ENCODE data around the gene RPL5.

RPL5 gene

DNA sequence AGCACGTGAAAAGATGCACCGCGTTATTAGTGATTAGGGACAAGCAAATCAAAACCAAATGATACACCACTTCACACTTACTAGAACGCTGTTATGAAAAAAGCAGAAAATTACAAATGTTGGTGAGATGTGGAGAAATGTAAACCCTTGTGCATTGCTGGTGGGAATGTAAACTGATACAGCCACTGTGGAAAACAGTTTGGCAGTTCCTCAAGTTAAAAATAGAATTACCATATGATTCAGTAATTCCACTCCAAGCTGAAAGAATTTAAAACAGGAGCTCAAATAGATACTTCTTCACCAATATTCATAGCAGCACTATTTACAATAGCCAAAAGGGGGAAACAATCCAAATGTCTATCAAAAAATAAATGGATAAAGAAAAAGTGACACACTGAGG lies 36.7 kb upstream of the RPL5 start:
- no peaks in the 10 kb centered on the region for H3K36me3 ChIP-seq (ENCODE audit: control insufficient read depth, insufficient read depth, low read length)
- H3K4me1 ChIP-seq (ENCODE audit: control insufficient read depth, insufficient read depth, low read length, poor library complexity, severe bottlenecking): no peaks in the 10 kb centered on the region
- no peaks in the 10 kb centered on the region for H3K9me3 ChIP-seq (ENCODE audit: control insufficient read depth, low read length)
- H3K27ac ChIP-seq (ENCODE audit: low read depth, low read length, severe bottlenecking): no peak overlapping the region
- no peak overlapping the region for H3K4me3 ChIP-seq (ENCODE audit: extremely low read depth, insufficient read depth, low read length, poor library complexity, severe bottlenecking)
- WGBS, 2 experiments (ENCODE audit: insufficient coverage in 2 of 2): 83% methylated on average over 1 of the region's 4 CpGs; no CpG with 5 or more reads in 1 of the 2 experiments

DNA sequence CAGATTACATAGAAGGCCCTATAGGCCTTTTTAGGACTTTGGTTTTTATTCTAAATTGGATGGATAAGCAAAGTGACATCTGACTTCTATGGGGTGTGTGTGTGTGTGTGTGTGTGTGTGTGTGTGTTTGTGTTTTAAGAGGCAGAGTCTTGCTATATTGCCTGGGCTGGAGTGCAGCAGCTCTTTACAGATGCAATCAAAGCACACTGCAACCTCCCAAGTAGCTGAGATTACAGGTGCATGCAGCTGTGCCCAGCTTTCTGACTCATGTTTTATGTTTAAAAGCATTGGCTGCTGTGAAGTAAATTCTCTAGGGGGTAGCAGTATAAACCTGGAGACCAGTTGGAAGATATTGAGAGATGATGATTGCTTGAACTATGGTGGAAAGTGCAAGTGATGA lies 34.5 kb upstream of the RPL5 start:
- no peaks in the 10 kb centered on the region for H3K9me3 ChIP-seq (ENCODE audit: control insufficient read depth, low read length)
- H3K4me3 ChIP-seq (ENCODE audit: extremely low read depth, insufficient read depth, low read length, poor library complexity, severe bottlenecking): no peak overlapping the region
- no peaks in the 10 kb centered on the region for H3K4me1 ChIP-seq (ENCODE audit: control insufficient read depth, insufficient read depth, low read length, poor library complexity, severe bottlenecking)
- H3K36me3 ChIP-seq (ENCODE audit: control insufficient read depth, insufficient read depth, low read length): no peaks in the 10 kb centered on the region
- H3K27ac ChIP-seq (ENCODE audit: low read depth, low read length, severe bottlenecking): no peak overlapping the region

DNA sequence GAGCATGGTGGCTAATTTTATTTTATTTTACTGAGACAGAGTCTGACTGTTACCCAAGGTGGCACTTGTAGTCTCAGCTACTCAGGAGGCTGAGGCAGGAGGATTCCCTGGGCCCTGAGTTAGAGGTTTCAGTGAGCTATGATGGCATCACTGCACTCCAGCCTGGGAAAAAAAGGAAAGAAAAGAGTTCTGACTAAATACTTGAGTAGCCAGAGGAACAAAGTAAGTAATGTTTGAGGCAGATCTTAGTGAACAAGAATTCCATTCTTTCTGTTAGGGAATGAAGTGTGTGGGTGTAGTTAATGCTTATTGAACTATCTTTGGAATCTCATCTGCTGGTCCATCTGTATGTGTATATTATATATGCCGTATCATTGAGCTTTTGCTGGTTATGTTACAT lies 33.9 kb upstream of the RPL5 start:
- H3K9me3 ChIP-seq (ENCODE audit: control insufficient read depth, low read length): no peaks in the 10 kb centered on the region
- H3K27ac ChIP-seq (ENCODE audit: low read depth, low read length, severe bottlenecking): no peak overlapping the region
- no CpG with 5 or more reads among the region's 1 CpG for WGBS, 2 experiments (ENCODE audit: insufficient coverage in 2 of 2)
- H3K4me3 ChIP-seq (ENCODE audit: extremely low read depth, insufficient read depth, low read length, poor library complexity, severe bottlenecking): no peak overlapping the region
- H3K36me3 ChIP-seq (ENCODE audit: control insufficient read depth, insufficient read depth, low read length): no peaks in the 10 kb centered on the region
- H3K4me1 ChIP-seq (ENCODE audit: control insufficient read depth, insufficient read depth, low read length, poor library complexity, severe bottlenecking): no peaks in the 10 kb centered on the region

DNA sequence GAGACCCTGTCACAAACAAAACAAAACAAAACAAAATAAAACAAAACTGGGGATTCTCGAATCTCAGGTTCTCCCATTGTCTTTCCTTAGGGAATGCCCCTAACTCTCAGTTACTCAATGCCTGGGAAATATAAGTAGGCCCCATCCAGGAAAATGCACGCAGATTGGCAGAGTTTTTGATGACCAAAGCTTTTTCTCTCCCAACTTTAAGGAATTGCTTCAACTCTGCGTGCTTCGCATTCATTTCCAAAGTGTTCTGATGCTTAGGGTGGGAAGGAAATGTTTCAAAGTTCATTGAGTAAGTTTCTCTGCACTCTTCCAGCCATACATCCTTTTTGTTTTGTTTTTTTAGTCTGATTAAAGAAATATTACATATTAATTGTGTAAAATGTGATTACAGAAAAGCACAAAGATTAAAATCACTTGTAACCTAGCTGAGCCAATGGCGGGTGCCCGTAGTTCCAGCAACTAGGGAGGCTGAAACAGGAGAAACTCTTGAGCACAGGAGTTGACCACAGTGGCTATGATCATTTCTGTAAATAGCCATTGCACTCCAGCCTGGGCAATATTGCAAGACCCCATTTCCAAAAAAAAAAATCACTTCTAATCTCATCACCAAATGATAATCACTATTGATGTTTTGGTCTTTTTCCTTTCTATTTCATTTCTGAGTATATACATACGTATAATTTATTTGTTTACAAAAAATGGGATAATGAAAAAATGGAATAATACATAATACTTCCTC lies 28.5 kb upstream of the RPL5 start:
- Histone ChIP-seq H3K27ac (ENCODE audit: low read depth, low read length, severe bottlenecking) (no peak overlapping the region), H3K9me3 (ENCODE audit: control insufficient read depth, low read length) (no peaks in the 10 kb centered on the region), H3K4me3 (ENCODE audit: extremely low read depth, insufficient read depth, low read length, poor library complexity, severe bottlenecking) (no peak overlapping the region), H3K36me3 (ENCODE audit: control insufficient read depth, insufficient read depth, low read length) (no peaks in the 10 kb centered on the region), H3K4me1 (ENCODE audit: control insufficient read depth, insufficient read depth, low read length, poor library complexity, severe bottlenecking) (peaks cover 4% of the 10 kb centered on the region)
- 89 to 92% methylated on average over 1 to 5 of the region's 7 CpGs for WGBS, 2 experiments (ENCODE audit: insufficient coverage in 2 of 2)

DNA sequence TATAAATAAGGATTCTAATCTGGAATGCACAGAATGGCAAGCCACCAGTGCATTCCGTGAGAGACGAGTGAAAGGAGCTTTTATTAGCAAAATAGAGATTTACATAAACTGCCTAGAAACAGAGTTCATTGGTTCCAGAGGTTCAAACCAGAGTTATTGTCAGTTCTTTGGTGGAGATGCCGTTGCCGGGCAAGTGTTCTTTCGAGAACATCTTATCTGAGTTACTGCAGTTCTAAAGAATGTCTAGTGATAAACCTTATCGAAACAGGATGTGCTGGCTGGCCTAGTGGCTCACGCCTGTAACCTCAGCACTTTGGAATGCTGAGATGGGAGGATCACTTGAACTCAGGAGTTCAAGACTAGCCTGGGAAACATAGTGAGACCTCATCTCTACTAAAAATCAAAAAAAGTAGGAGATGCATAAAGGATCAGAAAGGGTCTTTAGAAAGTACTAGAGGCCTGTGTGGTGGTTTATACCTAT lies 27.1 kb upstream of the RPL5 start:
- Histone ChIP-seq H3K36me3 (ENCODE audit: control insufficient read depth, insufficient read depth, low read length) (no peaks in the 10 kb centered on the region), H3K4me3 (ENCODE audit: extremely low read depth, insufficient read depth, low read length, poor library complexity, severe bottlenecking) (no peak overlapping the region), H3K27ac (ENCODE audit: low read depth, low read length, severe bottlenecking) (peak overlapping the region; percentile 94), H3K9me3 (ENCODE audit: control insufficient read depth, low read length) (no peaks in the 10 kb centered on the region), H3K4me1 (ENCODE audit: control insufficient read depth, insufficient read depth, low read length, poor library complexity, severe bottlenecking) (peaks cover 4% of the 10 kb centered on the region)
- 55 to 75% methylated on average over 5 to 7 of the region's 7 CpGs for WGBS, 2 experiments (ENCODE audit: insufficient coverage in 2 of 2)

DNA sequence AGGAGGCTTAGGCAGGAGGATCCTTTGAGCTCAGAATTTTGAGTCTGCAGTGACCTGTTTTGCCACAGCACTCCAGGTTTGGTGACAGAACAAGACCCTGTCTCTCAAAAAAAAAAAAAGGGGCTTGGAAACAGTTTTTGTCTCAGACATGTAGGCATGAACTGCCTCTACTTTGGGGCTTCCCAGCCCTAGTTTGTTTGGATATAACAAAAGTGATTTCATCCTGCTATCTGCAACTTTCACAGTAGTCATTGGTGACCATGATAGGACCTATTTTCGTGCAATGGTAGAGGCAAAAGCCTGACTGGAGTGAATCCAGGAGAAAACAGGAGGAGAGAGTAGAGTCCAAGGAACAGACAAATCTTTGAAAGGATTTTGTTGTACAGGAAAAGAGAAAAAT lies 26.6 kb upstream of the RPL5 start:
- Histone ChIP-seq H3K4me1 (ENCODE audit: control insufficient read depth, insufficient read depth, low read length, poor library complexity, severe bottlenecking) (peaks cover 5% of the 10 kb centered on the region), H3K36me3 (ENCODE audit: control insufficient read depth, insufficient read depth, low read length) (no peaks in the 10 kb centered on the region), H3K9me3 (ENCODE audit: control insufficient read depth, low read length) (no peaks in the 10 kb centered on the region), H3K27ac (ENCODE audit: low read depth, low read length, severe bottlenecking) (peak overlapping the region; percentile 94), H3K4me3 (ENCODE audit: extremely low read depth, insufficient read depth, low read length, poor library complexity, severe bottlenecking) (no peak overlapping the region)
- 94 to 100% methylated on average over 1 of the region's 1 CpG for WGBS, 2 experiments (ENCODE audit: insufficient coverage in 2 of 2)

DNA sequence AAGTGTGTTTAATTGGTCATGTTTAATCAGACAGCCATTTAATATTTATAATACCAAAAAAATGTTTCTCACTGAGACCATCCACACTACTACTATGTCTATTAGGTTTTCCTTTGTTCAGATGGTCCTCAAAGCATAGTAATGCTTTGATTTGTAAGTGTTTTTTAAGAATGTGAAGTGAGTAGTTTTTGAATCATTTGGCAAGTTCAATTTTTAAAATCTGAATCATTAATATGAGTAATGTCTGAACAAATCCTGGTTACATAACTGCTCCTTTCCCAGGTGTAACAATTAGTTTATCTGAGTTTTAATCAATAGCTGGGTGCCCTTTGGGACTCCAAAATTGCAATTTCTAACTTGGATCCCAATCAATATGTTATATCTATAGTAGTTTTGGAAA lies 23.5 kb upstream of the RPL5 start:
- Histone ChIP-seq H3K4me3 (ENCODE audit: extremely low read depth, insufficient read depth, low read length, poor library complexity, severe bottlenecking) (no peak overlapping the region), H3K27ac (ENCODE audit: low read depth, low read length, severe bottlenecking) (no peak overlapping the region), H3K4me1 (ENCODE audit: control insufficient read depth, insufficient read depth, low read length, poor library complexity, severe bottlenecking) (peaks cover 7% of the 10 kb centered on the region), H3K9me3 (ENCODE audit: control insufficient read depth, low read length) (no peaks in the 10 kb centered on the region), H3K36me3 (ENCODE audit: control insufficient read depth, insufficient read depth, low read length) (no peaks in the 10 kb centered on the region)

DNA sequence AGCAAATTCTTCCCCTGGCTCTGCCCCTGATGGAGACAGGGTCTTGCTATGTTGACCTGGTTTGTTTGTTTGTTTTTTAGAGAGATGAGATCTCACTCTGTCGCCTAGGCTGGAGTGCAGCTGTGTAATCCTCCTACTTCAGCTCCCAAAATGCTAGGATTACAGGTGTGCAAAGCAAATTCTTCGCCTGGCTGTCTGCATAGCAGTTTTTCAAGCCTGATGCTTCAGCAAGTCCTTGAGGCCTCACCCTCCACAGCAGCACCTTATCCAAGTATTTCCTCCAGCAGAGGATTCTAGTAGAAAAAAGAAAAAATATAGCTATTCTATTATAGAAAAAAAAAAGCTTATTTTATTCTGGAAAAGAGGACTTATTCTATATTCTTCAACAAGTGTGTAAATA lies 15.1 kb upstream of the RPL5 start:
- Histone ChIP-seq H3K4me1 (ENCODE audit: control insufficient read depth, insufficient read depth, low read length, poor library complexity, severe bottlenecking) (peaks cover 5% of the 10 kb centered on the region), H3K4me3 (ENCODE audit: extremely low read depth, insufficient read depth, low read length, poor library complexity, severe bottlenecking) (no peak overlapping the region), H3K27ac (ENCODE audit: low read depth, low read length, severe bottlenecking) (no peak overlapping the region), H3K9me3 (ENCODE audit: control insufficient read depth, low read length) (no peaks in the 10 kb centered on the region), H3K36me3 (ENCODE audit: control insufficient read depth, insufficient read depth, low read length) (no peaks in the 10 kb centered on the region)
- 78 to 100% methylated on average over 1 of the region's 2 CpGs for WGBS, 2 experiments (ENCODE audit: insufficient coverage in 2 of 2)

DNA sequence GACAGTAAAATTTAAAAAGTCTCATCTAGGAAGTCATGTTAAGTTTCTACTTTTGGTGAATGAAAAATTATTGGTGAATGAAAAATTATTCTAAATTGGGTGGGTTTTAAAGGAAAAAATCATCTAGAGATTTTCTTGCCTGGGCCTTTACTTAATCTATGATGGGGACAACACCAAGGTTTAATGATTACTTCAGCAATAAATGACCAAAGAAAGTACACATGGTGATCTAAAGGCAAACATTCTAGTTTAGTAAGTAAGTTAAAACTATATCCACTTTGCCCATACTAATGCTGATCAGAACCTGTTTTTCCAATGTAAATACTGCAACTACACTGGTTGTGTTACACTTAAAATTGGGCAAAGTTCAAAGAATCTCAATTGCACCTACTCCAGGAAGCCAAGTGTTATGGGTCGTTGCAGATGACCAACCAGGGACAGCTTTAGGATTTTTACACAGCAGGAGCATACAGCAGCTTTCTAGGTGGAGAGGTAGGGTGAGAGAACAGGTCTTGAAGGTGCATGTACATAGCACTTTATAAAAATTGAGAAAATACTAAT lies 14.6 kb upstream of the RPL5 start:
- H3K9me3 ChIP-seq (ENCODE audit: control insufficient read depth, low read length): no peaks in the 10 kb centered on the region
- peaks cover 5% of the 10 kb centered on the region for H3K4me1 ChIP-seq (ENCODE audit: control insufficient read depth, insufficient read depth, low read length, poor library complexity, severe bottlenecking)
- H3K4me3 ChIP-seq (ENCODE audit: extremely low read depth, insufficient read depth, low read length, poor library complexity, severe bottlenecking): no peak overlapping the region
- no peak overlapping the region for H3K27ac ChIP-seq (ENCODE audit: low read depth, low read length, severe bottlenecking)
- WGBS, 2 experiments (ENCODE audit: insufficient coverage in 2 of 2): 100% methylated on average over 1 of the region's 1 CpG
- H3K36me3 ChIP-seq (ENCODE audit: control insufficient read depth, insufficient read depth, low read length): no peaks in the 10 kb centered on the region

DNA sequence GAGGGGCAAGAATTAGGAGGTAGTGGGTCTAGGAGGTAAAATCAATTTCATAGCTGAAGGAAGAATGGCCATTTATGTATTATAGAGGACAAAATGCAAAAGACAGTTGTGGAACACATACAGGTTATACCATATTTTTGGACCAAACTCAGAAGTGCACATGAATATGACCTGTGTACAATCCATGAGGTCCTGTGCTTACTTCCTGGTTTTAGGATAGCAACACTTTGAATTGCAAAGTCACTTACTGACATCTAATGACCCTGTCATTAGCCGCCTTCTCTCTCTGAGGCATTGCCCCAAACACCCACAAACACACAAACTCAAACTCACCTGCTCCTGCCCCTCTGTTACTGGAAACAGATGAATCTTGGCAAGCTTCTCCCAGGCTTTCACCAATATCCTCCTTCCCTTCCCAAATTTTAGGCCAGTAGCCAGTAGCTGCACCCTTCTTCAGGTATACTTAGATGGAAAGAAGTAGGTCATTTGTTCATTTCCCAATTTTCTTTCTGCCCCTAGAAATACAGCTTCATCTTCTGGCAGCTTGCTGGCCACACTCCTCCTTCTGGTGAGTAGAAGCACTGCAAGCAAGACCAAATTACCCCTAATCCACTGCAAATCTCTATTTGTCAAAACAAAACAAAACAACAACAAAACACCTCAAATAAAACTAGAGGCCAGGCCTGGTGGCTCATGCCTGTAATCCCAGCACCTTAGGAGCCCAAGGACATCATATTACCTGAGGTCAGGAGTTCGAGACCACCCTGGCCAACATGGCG lies 13.7 kb upstream of the RPL5 start:
- 92 to 100% methylated on average over 2 of the region's 3 CpGs for WGBS, 2 experiments (ENCODE audit: insufficient coverage in 2 of 2)
- H3K27ac ChIP-seq (ENCODE audit: low read depth, low read length, severe bottlenecking): no peak overlapping the region
- no peaks in the 10 kb centered on the region for H3K36me3 ChIP-seq (ENCODE audit: control insufficient read depth, insufficient read depth, low read length)
- H3K4me1 ChIP-seq (ENCODE audit: control insufficient read depth, insufficient read depth, low read length, poor library complexity, severe bottlenecking): peaks cover 5% of the 10 kb centered on the region
- no peaks in the 10 kb centered on the region for H3K9me3 ChIP-seq (ENCODE audit: control insufficient read depth, low read length)
- no peak overlapping the region for H3K4me3 ChIP-seq (ENCODE audit: extremely low read depth, insufficient read depth, low read length, poor library complexity, severe bottlenecking)

DNA sequence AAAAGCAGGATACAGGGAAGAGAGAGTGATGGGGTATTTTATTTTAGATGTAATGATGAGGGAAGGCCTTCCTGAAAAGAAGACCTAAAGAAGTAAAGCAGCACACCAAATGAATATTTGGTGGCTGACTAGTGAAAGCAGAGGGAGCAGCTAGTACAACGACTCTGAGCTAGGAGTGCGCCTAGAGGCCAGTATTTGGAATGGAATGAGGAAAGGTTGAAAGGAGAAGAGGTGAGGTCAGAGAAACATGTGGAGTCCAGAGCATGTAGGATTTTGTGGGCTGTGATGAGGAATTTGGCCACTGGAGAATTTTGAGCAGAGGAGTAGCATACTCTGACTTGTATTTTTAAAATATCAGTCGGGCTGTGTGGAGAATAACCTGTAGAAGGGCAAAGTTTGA lies 11.8 kb upstream of the RPL5 start:
- no peaks in the 10 kb centered on the region for H3K36me3 ChIP-seq (ENCODE audit: control insufficient read depth, insufficient read depth, low read length)
- H3K9me3 ChIP-seq (ENCODE audit: control insufficient read depth, low read length): no peaks in the 10 kb centered on the region
- no peak overlapping the region for H3K4me3 ChIP-seq (ENCODE audit: extremely low read depth, insufficient read depth, low read length, poor library complexity, severe bottlenecking)
- peaks cover 5% of the 10 kb centered on the region for H3K4me1 ChIP-seq (ENCODE audit: control insufficient read depth, insufficient read depth, low read length, poor library complexity, severe bottlenecking)
- H3K27ac ChIP-seq (ENCODE audit: low read depth, low read length, severe bottlenecking): no peak overlapping the region
- WGBS, 2 experiments (ENCODE audit: insufficient coverage in 2 of 2): 70 to 76% methylated on average over 3 of the region's 3 CpGs
